COLO668 (cell line): ENCODE measurements around the gene GALNT11.
"Not testable (repeated sequence)": the region's sequence is repeated elsewhere in the genome, so short reads cannot be mapped to it uniquely, and the experiment has no call there.

Source experiments
- DNase-seq: peaks from one replicate; lab custom pipeline; 2025; ENCODE audit not compliant: unreplicated experiment; lab: John Stamatoyannopoulos, UW

The GALNT11 gene

DNA sequence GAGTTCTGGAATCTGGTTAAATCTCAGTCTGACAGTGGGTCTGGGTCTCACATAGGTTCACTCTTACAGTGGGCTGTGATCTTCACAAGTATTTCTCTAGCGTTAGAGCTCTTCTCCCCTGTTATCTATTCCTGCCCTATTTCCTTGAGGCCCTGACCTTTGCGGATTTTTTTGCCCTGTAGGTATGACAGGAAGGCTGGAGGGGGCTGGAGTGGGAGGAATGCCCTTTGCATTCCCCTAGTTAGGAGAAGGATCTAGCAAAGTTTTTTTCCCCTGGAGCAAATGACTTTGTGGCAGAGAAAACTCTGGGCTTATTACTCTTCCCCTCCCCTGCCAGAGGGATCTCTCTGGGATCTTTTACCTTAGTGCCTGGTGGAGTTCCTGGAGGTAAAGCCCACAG lies 49.2 kb downstream of the GALNT11 start:
- no peak for DNase-seq

DNA sequence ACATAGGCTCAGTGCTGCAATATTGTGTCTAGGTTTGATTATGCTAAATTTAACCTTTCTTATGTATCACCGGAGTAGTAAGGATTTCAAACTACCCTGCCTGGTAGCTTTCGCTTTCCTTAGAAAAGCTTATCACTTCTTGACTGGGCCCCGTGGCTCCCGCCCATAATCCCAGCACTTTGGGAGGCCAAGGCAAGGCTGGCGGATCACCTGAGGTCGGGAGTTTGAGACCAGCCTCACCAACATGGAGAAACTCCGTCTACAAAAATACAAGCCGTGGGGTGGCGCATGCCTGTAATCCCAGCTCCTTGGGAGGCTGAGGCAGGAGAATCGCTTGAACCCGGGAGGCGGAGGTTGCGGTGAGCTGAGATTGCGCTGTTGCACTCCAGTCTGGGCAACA lies 49.9 kb downstream of the GALNT11 start:
- DNase-seq = not testable (repeated sequence)

DNA sequence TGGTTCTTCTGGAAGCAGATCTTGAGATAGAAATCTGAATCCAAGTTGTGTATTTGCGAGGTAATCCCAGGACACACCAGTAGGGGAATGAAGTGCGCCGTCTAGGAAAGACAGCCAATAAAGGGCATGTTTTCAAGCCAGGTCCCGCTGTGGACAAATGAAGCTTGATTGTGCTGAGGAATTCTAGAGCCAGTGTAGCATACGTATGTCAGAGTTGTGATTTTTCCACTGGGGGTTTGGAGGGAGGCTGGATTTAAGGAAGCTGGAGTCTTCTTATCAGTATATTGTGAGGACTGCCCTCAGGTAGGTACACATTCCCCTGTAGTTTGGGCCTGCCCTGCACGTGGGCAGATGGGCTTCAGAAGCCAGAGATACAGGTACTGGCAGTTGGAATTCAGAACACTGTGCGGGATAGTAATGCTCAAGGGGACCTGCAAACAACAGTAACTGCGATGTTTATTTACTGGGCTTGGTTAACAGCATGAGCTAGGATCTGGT lies 50.9 kb downstream of the GALNT11 start:
- DNase-seq = no peak

DNA sequence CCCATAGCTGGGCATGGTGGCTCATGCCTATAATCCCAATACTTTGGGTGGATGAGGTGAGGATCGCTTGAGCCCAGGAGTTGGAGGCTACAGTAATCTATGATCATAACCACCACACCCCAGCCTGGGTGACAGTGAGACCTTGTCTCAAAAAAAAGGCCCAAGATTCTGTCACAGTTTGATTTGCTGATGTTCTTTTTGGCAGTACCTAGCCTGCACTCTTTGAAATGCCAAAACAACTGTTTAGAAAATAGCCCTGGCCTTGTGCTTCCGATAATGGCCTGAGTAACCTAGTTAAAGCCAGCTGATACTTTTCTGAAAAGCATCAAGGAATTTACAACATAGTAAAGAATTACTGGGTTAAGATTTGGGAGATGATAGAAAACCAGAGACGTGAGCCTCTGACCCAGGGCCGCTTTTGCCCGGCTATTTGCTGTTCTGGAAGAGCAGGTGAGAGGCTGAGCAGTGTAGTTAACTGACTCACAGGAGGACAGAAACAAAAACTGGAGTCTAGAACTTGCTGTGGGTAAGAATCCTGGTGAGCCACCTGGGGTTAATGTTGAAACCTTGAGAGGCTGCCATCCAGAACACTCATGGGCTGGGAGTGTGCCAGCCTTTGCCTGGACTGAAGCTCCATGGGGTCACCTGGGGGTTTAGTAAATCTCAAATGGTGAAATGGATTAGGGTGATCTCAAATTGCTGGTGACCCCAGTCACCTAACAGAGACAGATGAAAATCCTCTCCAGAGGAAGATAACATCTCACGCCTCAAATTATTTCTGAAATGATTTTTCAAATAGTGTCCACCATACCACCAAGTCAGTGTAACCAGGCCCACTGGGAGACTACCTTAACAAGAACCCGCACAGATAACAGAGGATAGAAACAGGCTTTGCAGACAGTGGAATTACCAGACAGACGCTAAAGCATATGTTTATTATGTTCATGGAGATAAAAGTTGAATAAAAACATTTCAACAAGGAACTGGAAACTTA lies 51.8 kb downstream of the GALNT11 start:
- DNase-seq = no peak

DNA sequence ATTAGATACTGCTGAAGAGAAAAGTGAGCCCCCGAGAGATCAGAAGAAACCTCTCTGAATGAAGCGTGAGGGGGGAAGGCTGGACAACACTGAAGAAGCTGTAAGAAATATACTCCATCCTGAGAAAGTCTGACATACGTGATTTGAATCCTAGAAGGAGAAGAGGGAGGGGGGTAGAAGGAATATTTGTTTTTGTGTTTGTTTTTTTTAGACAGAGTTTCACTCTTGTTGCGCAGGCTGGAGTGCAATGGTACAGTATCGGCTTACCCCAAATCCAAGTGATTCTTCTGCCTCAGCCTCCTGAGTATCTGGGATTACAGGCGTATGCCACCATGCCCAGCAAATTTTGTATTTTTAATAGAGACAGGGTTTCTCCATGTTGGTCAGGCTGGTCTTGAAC lies 52.6 kb downstream of the GALNT11 start:
- no peak for DNase-seq

DNA sequence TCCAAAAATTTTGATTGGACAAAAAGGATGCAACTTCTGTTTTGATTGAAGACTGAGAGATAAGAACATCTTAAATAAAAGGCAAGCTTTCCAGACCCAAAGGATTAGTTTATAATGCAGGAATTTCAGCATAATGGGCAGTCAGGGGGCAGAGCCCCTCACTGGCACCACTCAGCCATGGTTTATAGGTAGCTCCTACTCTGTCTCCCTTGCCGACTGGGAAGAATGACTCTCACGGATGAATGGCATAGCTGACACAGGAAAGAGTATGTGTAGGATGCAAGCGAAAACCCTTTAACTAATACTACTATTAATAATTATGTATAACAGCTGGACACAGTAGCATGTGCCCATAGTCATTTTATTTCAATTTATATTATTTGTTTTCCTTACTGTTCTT lies 53.3 kb downstream of the GALNT11 start:
- no peak for DNase-seq

DNA sequence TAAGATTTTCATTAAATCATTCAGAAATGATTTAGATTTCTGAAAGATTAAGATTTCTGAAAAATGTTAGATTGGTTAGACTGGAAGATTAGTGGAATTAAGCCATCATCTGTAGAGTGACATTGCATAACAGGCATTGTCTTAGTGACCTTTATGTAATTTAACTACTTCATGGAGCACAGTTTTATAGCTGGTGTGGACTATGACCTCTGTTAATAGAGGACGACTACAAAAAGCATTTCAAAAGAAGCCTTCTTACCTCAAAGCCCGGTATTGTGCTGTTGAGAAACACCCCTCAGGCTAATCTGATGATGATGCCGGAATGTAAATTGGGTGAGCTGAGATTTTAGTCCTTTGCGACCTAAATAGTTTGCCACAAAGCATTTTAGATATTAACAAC lies 55.6 kb downstream of the GALNT11 start:
- DNase-seq = no peak

DNA sequence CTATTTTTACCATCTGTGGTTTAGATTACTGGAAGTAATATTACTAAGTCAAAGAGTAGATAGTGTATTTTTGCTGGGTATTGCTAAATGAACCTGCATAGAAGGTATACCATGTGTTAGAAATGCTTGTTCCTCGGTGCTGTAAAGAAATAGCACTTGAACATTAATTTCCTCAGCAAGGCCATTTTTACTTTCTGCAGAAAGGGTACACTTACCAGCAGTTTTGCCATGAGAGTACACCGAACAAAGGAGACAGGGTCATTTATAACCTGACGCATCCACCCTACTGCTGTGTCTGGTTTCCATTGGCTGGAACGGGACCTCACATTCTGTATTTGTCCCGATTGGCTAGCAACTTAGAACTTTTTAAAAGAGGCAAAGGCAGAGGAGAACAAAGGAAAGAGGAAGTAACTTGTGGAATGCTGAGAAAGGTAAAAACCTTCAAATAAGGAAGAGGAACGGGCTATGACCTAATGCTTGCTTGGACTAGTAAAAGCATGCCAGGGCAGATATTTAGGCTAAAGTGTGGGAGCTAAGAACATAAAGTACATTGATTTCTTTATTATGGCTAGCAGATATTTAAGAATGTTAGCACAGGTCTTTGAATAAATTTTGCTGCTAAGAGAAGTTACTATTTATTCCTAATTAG lies 56.7 kb downstream of the GALNT11 start:
- not testable (repeated sequence) for DNase-seq

DNA sequence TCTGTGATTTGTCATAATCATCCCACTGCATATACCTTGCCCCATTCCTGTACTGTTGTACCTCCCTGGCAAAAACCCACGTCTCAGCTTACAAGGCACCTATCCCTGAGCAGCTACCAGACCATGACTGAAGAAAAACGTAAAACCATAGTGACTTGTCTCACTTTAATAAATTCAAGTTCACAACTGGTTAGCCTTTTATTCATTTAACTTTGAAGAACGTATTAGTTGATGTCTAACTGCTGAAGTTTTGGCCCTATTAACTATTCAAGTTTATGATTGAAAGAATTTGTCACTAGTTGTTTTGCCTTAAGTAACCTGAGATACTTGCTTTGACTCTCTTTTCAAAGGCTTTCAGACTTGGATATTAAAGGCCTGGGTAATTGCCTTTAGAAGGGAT lies 59.7 kb downstream of the GALNT11 start:
- DNase-seq = no peak

DNA sequence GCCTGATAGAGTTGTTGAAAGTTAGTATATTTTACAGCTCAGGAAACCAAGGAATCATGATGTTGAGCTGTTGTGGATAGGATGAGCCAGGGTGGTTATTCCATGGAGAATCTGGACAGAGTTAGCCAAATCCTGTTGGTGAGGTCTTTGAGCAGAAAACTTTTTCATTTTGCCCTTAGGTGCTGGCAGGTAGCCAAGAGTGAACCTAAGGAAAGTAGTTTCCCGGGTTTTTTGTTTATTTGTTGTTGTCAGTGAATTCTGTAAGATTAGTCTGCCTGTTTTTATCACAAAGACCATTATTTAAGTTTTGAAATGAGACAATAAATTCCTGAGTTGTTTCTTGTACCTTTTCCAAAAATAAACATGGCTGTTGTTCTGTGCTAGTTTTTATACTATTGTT lies 61.0 kb downstream of the GALNT11 start:
- DNase-seq = no peak

DNA sequence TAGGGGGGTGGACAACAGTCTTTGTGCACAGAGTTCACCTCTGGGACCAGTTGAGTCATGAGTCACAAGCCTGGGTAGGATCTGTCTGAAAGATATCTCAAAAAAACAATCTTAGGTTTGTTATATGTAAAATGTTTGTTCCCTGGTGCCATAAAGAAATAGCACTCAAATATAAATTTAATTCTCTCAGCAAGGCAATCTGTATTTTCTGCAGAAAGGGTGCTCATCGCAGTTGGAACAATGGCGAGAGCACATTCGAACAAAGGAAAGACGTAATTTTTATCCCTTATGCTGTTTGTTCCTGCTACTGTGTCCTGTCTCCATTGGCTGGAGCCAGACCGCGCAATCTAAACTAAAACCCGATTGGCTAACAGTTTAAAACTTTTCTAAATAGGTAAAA lies 63.7 kb downstream of the GALNT11 start:
- DNase-seq = no peak

DNA sequence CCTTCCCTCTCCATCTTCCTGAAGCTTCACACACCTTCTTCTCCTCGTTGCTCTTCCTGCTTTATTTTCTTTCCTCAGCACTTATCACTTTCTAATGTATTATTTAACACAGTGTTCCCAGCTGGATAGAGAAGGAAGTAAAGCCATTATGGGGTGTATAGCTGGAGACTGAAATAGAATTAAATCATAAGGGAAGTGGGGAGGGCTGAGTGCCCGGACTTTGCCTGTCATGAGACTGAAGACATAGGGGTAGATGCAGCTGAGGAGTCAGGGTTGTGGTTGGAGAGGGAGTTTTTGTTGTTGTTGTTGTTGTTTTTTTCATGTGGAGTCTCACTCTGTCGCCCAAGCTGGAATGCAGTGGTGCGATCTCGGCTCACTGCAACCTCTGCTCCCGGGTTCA lies 65.3 kb downstream of the GALNT11 start:
- DNase-seq = no peak

DNA sequence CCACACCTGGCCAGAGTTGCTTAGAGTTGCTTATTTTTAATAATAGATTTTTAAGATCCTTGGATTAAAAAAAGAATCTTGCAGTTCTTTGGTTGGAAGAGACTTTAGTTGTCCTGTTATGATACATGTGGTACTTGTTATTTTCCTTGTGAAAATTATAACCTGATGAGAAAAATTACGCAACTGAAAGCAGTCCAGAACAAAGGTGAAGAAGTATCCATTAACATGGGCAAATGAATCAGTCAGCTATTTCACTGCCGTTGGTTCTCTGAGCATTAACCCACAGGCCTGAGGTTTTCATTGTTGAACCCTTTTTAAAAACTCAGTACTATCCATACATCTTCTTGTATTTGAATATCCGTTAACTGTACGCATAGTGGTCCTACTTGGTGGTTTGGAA lies 68.2 kb downstream of the GALNT11 start:
- DNase-seq = no peak

DNA sequence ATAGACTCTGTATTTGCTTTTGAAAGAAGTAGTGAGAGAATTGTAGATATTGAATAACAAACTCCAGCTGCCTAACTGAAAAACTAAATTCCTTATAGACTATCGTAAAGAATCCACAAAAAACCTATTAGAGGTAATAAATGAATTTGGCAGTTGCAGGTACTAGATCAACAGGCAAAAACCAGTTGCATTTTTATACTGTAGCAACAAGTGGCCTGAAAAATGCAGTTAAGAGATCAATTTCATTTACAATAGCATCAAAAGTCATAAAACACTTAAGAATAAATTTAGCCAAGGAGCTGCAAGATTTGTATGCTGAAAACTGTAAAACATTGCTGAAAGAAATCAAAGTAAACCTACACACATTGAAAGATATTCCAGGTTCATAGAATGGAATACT lies 70.3 kb downstream of the GALNT11 start:
- DNase-seq = no peak

DNA sequence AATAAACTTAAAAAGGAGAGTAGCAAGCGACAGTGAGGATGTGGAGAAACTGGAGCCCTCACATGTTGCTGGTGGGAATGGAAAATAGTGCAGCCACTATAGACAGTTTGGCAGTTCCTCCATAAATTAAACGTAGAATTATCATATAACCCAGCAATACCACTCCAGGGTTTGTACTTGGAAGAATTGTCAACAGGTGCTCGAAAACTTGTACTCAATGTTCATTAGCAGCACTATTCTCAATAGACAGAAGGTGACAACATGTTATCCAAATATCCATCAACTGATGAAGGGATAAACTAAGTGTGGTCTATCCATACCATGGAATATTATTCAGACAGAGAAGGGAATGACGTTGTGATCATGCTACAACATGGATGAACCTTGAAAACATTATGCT lies 71.9 kb downstream of the GALNT11 start:
- no peak for DNase-seq

DNA sequence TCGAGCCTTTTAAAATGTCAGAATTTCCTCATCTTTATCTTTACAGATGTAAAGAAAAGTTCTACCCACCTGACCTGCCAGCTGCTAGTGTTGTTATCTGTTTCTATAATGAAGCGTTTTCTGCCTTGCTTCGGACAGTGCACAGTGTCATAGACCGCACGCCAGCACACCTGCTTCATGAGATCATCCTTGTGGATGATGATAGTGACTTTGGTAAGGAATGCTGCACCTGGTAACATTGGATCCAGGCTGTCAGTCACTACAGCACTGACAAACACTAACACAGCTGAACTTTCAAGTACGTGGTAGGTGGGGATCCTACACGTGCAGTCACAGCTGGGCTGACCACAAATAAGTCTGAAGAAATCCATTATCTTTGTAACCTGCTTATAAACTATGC lies 77.6 kb downstream of the GALNT11 start:
- DNase-seq = no peak

DNA sequence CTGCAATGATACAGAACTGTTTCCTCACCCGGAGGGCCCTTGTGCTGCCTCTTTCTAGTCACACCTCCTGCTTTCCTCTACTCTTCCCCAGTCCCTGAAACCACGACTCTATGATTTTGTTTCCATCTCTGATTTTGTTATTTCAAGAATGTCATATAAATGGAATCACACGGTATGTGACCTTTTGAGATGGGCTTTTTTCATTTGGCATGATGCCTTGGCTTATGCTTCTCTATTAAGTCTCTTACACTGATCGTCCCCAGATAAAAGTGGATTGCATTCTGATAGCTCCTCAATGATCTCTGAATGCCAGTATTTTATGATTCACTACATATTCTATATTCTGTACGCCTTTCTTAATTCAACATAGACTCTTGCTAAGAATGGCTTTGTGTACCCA lies 78.2 kb downstream of the GALNT11 start:
- DNase-seq = no peak

DNA sequence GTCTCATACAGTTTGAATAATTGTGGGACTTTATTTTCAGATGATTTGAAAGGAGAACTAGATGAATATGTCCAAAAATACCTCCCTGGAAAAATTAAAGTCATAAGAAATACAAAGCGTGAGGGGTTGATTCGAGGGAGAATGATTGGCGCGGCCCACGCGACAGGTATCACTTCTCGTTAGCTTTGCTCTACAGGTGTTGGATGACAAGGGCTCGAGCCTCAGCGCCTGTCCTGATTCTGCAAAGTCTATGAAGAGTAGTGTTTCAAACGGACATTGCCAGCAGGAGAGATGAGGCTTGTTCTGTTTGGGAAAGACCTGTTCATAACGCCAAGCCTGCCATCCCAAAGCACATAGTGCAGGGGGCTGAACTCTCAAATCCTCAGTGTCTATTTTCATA lies 79.7 kb downstream of the GALNT11 start:
- no peak for DNase-seq

DNA sequence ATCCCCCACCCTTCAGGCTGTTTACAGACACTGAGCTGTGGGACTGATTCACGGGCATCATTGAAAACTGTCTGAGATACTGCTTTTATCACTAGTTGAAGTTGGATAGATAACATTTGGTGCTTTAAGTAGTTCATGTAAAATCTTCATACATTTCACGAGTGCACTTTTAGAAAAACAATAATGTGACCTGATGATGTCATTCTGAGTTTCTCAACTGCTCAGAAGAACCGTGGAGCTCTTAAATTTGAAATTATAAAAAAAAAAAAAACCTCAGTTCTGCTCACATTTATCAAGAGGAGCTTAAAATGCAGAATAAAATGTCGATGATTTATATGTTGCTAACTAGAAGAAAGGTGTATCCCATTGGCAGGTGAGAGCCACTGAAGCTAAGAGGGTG lies 81.5 kb downstream of the GALNT11 start:
- no peak for DNase-seq

DNA sequence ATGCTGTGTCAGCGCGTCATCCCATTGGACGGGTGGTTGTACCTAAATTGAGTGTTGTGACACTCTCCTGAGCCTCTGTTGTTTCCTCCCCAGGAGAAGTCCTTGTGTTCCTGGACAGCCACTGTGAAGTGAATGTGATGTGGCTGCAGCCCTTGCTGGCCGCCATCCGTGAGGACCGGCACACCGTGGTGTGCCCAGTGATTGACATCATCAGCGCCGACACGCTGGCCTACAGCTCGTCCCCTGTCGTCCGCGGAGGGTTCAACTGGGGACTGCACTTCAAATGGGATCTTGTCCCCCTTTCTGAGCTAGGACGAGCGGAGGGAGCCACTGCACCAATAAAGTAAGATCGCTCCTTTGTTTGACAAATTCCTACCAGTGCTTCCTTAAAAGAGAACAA lies 82.5 kb downstream of the GALNT11 start:
- DNase-seq = no peak

DNA sequence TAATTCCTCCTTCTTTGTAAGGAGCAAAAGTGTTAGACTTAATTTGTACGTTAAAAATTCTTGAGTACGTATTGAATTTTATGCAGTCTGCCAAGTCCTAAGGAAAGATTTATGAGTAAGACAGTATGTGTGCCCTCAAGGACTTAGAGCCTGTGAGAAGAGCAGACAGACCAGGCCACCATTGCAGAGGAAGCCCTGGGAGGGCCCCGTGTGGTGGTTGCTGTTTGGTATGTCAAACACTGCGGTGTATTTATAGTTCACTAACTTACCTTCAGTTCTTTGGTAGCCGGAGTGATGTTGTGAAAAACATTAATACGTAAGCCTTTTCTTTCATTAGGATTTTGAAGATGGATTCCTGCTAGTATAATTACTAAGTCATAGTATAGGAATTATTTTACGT lies 82.9 kb downstream of the GALNT11 start:
- DNase-seq = no peak

DNA sequence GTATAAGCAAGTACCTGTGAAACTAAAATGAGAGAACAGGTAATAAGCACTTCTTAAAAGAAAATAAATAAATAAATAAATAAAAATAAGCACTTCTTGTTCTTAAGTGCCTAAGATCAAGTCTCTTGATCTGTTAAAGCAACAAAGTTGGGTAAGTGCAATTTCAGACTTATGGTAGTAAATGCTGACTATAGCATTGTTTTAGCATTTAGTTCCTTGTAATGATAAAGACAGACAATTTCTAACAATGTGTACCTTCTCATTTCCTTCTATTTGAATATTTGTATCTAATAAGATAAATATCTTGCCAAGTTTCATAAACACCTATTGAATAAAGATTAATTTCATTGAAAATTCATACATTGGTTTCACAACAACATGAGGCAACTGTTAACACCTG lies 87.4 kb downstream of the GALNT11 start:
- no peak for DNase-seq
